CD14-positive monocyte (primary cell): ENCODE results near the gene NFS1. TPM values are rescaled to one million over a fixed set of nuclear protein-coding genes. Genes with fewer than 3 reads are reported as not detected.

Source experiments
- DNase-seq, 3 donors: peaks; one replicate each; pipeline ENCODE4 v3.0.0-alpha.2; 2011 to 2022
- H2AFZ ChIP-seq: 2 replicates; pipeline ENCODE4 v1.6.0; 2012; ENCODE audit warnings: mild to moderate bottlenecking, low read depth, low read length, inconsistent platforms; ENCODE audit not compliant: insufficient read depth, poor library complexity, severe bottlenecking
- H3K27ac ChIP-seq, 2 donors: 1 replicate in 1 of 2; 2 replicates in 1 of 2; pipeline ENCODE4 v1.5.1; 2012 to 2013; ENCODE audit warnings: low read length in 2 of 2, control low read depth in 1 of 2, inconsistent platforms in 1 of 2, low read depth in 1 of 2, mild to moderate bottlenecking in 1 of 2
- H3K27me3 ChIP-seq, 2 donors: one replicate each; pipeline versions ENCODE4 v1.6.0 to v1.6.1; 2011 to 2013; ENCODE audit warnings: low read length in 2 of 2; ENCODE audit not compliant: control insufficient read depth in 2 of 2, insufficient read depth in 2 of 2
- H3K36me3 ChIP-seq, 2 donors: replicated peaks in 1 of 2; 1 replicate in 1 of 2; 2 replicates in 1 of 2; pipeline versions ENCODE4 v1.5.1 to v1.6.1; 2012 to 2013; ENCODE audit warnings: low read length in 2 of 2, control low read depth in 1 of 2, inconsistent platforms in 1 of 2, mild to moderate bottlenecking in 1 of 2; ENCODE audit not compliant: insufficient read depth in 2 of 2, control insufficient read depth in 1 of 2
- H3K4me1 ChIP-seq, 2 donors: 1 replicate in 1 of 2; 2 replicates in 1 of 2; pipeline versions ENCODE4 v1.5.1 to v1.6.1; 2012 to 2013; ENCODE audit warnings: low read length in 2 of 2, control low read depth in 1 of 2, inconsistent platforms in 1 of 2, mild to moderate bottlenecking in 1 of 2, moderate library complexity in 1 of 2; ENCODE audit not compliant: insufficient read depth in 2 of 2, control insufficient read depth in 1 of 2
- H3K4me2 ChIP-seq: replicated peaks from 2 replicates; pipeline ENCODE3; 2012; ENCODE audit warnings: low read length, moderate library complexity, mild to moderate bottlenecking; ENCODE audit not compliant: poor library complexity, severe bottlenecking; ENCODE audit errors: extremely low read depth
- H3K4me3 ChIP-seq, 3 experiments: fragments of 200-600 bp in 1 of 3; sonication (generic) in 1 of 3; replicated peaks in 1 of 3; 1 replicate in 2 of 3; 2 replicates in 1 of 3; pipeline ENCODE4 v1.5.1; 2011 to 2013; ENCODE audit warnings: low read length in 3 of 3, mild to moderate bottlenecking in 3 of 3, control low read depth in 2 of 3, low read depth in 2 of 3, inconsistent platforms in 1 of 3, moderate library complexity in 1 of 3
- H3K79me2 ChIP-seq: 2 replicates; pipeline ENCODE4 v1.6.0; 2012; ENCODE audit warnings: mild to moderate bottlenecking, control low read depth, inconsistent platforms, low read length, moderate library complexity; ENCODE audit not compliant: insufficient read depth
- H3K9ac ChIP-seq: 2 replicates; pipeline ENCODE4 v1.6.0; 2017; ENCODE audit warnings: low read length, mild to moderate bottlenecking; ENCODE audit not compliant: insufficient read depth, poor library complexity, severe bottlenecking
- H3K9me3 ChIP-seq, 2 donors: replicated peaks in 1 of 2; 1 replicate in 1 of 2; 2 replicates in 1 of 2; pipeline versions ENCODE4 v1.5.1 to v1.6.1; 2012 to 2013; ENCODE audit warnings: low read length in 2 of 2, control low read depth in 1 of 2; ENCODE audit not compliant: control insufficient read depth in 1 of 2, insufficient read depth in 1 of 2
- H4K20me1 ChIP-seq: 2 replicates; pipeline ENCODE4 v1.6.0; 2012; ENCODE audit warnings: mild to moderate bottlenecking, low read length, control low read depth, moderate library complexity; ENCODE audit not compliant: insufficient read depth
- H3K27ac Mint-ChIP-seq, 7 donors: one replicate each; pipeline ENCODE4 v1.8.0; 2020; ENCODE audit warnings: mild to moderate bottlenecking in 7 of 7, mixed read lengths in 7 of 7, moderate library complexity in 6 of 7, inconsistent platforms in 2 of 7
- H3K27me3 Mint-ChIP-seq, 3 donors: one replicate each; pipeline ENCODE4 v1.8.0; 2021 to 2022; ENCODE audit warnings: low read depth in 3 of 3, mild to moderate bottlenecking in 3 of 3, mixed read lengths in 3 of 3, moderate library complexity in 3 of 3, inconsistent platforms in 1 of 3
- H3K36me3 Mint-ChIP-seq, 2 donors: one replicate each; pipeline ENCODE4 v1.8.0; 2020; ENCODE audit warnings: mixed read lengths in 2 of 2, inconsistent platforms in 1 of 2, mild to moderate bottlenecking in 1 of 2
- H3K4me1 Mint-ChIP-seq: one replicate; pipeline ENCODE4 v1.8.0; 2020; ENCODE audit warnings: mild to moderate bottlenecking, mixed read lengths
- H3K4me3 Mint-ChIP-seq, 2 donors: one replicate each; pipeline ENCODE4 v1.8.0; 2020; ENCODE audit warnings: mild to moderate bottlenecking in 2 of 2, mixed read lengths in 2 of 2, moderate library complexity in 1 of 2
- H3K9me3 Mint-ChIP-seq, 7 donors: one replicate each; pipeline ENCODE4 v1.8.0; 2020 to 2022; ENCODE audit warnings: mixed read lengths in 7 of 7, mild to moderate bottlenecking in 6 of 7, moderate library complexity in 6 of 7, inconsistent platforms in 2 of 7
- CTCF ChIP-seq: fragments of 200-600 bp; IDR thresholded peaks from one replicate; pipeline ENCODE4 v1.8.0; 2022; ENCODE audit warnings: antibody characterized with exemption, mild to moderate bottlenecking
- WGBS: methylation state at CpG from one replicate; pipeline ENCODE4 v1.1.5; 2013; ENCODE audit warnings: missing lambda C conversion rate; ENCODE audit not compliant: insufficient coverage; 5-methylcytosine and 5-hydroxymethylcytosine counted together
- intact Hi-C, 2 donors: fragments of 100-400 bp; cut with micrococcal nuclease; formaldehyde crosslinking; loops; one replicate each; pipeline versions ENCODE4 v1.15.0 to v1.15.1; 2023
- polyA plus RNA-seq, 3 donors: library from polyadenylated mRNA; depleted of rRNA in 1 of 3; unstranded in 2 of 3; stranded (reverse) in 1 of 3; fragments of 300-500 nt in 2 of 3; fragments of >200 nt in 1 of 3; fragmentation: Illumina TruSeq in 2 of 3; gene quantifications; 1 replicate in 2 of 3; 2 replicates in 1 of 3; pipeline ENCODE4 v1.2.3, GENCODE V29; 2012 to 2021

The NFS1 gene
- polyA plus RNA-seq, 3 donors: 18.1 to 21.4 (median 19.2) TPM

GRCh38 chr20:35627121-35627520 is 72.0 kb downstream of the NFS1 start:
- Histone ChIP-seq H2AFZ (no peak overlapping the region), H4K20me1 (peaks cover 13% of the 10 kb centered on the region), H3K9ac (no peak overlapping the region), H3K36me3 (peaks cover 49 to 62% of the 10 kb centered on the region in 2 donors), H3K9me3 (no peaks in the 10 kb centered on the region), H3K79me2 (no peaks in the 10 kb centered on the region), H3K4me1 (peaks cover 11% of the 10 kb centered on the region in 2 donors), H3K27me3 (no peaks in the 10 kb centered on the region), H3K27ac (no peak overlapping the region), H3K4me3 (no peak overlapping the region), H3K4me2 (no peak overlapping the region)
- H3K27me3 Mint-ChIP-seq: peaks cover 0 to 2% (median under 1%) of the 10 kb centered on the region in 3 donors
- H3K4me1 Mint-ChIP-seq: peaks cover 14% of the 10 kb centered on the region
- H3K9me3 Mint-ChIP-seq: no peaks in the 10 kb centered on the region
- 100% methylated on average over 2 of the region's 8 CpGs for WGBS
- H3K36me3 Mint-ChIP-seq: peaks cover 50 to 76% of the 10 kb centered on the region in 2 donors
- no peak for TF ChIP-seq CTCF
- no peak overlapping the region for H3K4me3 Mint-ChIP-seq
- intact Hi-C loops: no loop called here
- H3K27ac Mint-ChIP-seq: peak overlapping the region in 2 of 7 donors; percentile 20 to 65
- no peak for DNase-seq

- Mint-ChIP-seq H3K36me3 (peaks cover 47 to 76% of the 10 kb centered on the region in 2 donors), H3K27ac (no peak overlapping the region), H3K27me3 (peaks cover 0 to 2% (median 1%) of the 10 kb centered on the region in 3 donors), H3K9me3 (no peaks in the 10 kb centered on the region), H3K4me3 (no peak overlapping the region), H3K4me1 (peaks cover 14% of the 10 kb centered on the region)
- Histone ChIP-seq H4K20me1 (peaks cover 9% of the 10 kb centered on the region), H3K79me2 (no peaks in the 10 kb centered on the region), H2AFZ (no peak overlapping the region), H3K9me3 (no peaks in the 10 kb centered on the region), H3K36me3 (peaks cover 42 to 58% of the 10 kb centered on the region in 2 donors), H3K27me3 (no peaks in the 10 kb centered on the region), H3K27ac (no peak overlapping the region), H3K9ac (no peak overlapping the region), H3K4me1 (peaks cover 11% of the 10 kb centered on the region in 2 donors), H3K4me2 (no peak overlapping the region), H3K4me3 (no peak overlapping the region)
- no peak for DNase-seq
- 94% methylated on average over 12 of the region's 13 CpGs for WGBS
- TF ChIP-seq CTCF: no peak
- intact Hi-C loops: no loop called here
Measured at GRCh38 chr20:35626386-35627001, 72.7 kb downstream of the NFS1 start.
